ENCODE data around the gene CCDC60.

The CCDC60 gene

GRCh38 chr12:119479121-119479561 is 144.6 kb downstream of the CCDC60 start:
- Histone ChIP-seq H3K4me3 (ENCODE audit: low read length) (no peak overlapping the region), H3F3A (ENCODE audit: control insufficient read depth, insufficient read depth) (no peaks in the 10 kb centered on the region), H3K27me3 (ENCODE audit: control insufficient read depth, low read length) (no peaks in the 10 kb centered on the region; the same call in 1 of the 2 replicates), H3K27ac (ENCODE audit: low read depth, low read length) (no peak overlapping the region), H3K4me1 (ENCODE audit: control insufficient read depth, low read length) (no peaks in the 10 kb centered on the region), H3K9me3 (ENCODE audit: control insufficient read depth, insufficient read depth, low read length) (no peaks in the 10 kb centered on the region), H4K20me1 (ENCODE audit: control insufficient read depth, insufficient read depth, low read depth, low read length) (no peaks in the 10 kb centered on the region), H3K9me2 (replicated peaks; ENCODE audit: control insufficient read depth, low read length) (no peaks in the 10 kb centered on the region), H3K4me2 (ENCODE audit: low read length) (no peak overlapping the region), H3K79me2 (ENCODE audit: control insufficient read depth, low read length) (no peaks in the 10 kb centered on the region), H3K36me3 (ENCODE audit: control insufficient read depth, low read length) (no peaks in the 10 kb centered on the region)
- TF ChIP-seq EZH2phosphoT487 (IDR thresholded peaks at IDR 0.05; ENCODE audit: borderline replicate concordance, low read length) (no peak), CTCF (IDR thresholded peaks at IDR 0.05; ENCODE audit: low read depth, low read length, poor library complexity, severe bottlenecking) (no peak)

GRCh38 chr12:119480551-119480950 is 146.0 kb downstream of the CCDC60 start:
- Histone ChIP-seq H3K9me3 (ENCODE audit: control insufficient read depth, insufficient read depth, low read length) (no peaks in the 10 kb centered on the region), H4K20me1 (ENCODE audit: control insufficient read depth, insufficient read depth, low read depth, low read length) (no peaks in the 10 kb centered on the region), H3K4me3 (ENCODE audit: low read length) (no peak overlapping the region), H3K4me1 (ENCODE audit: control insufficient read depth, low read length) (no peaks in the 10 kb centered on the region), H3K9me2 (replicated peaks; ENCODE audit: control insufficient read depth, low read length) (no peaks in the 10 kb centered on the region), H3K36me3 (ENCODE audit: control insufficient read depth, low read length) (no peaks in the 10 kb centered on the region), H3K27me3 (ENCODE audit: control insufficient read depth, low read length) (no peaks in the 10 kb centered on the region; the same call in 1 of the 2 replicates), H3K27ac (ENCODE audit: low read depth, low read length) (no peak overlapping the region), H3F3A (ENCODE audit: control insufficient read depth, insufficient read depth) (no peaks in the 10 kb centered on the region), H3K4me2 (ENCODE audit: low read length) (no peak overlapping the region), H3K79me2 (ENCODE audit: control insufficient read depth, low read length) (no peaks in the 10 kb centered on the region)
- TF ChIP-seq EZH2phosphoT487 (IDR thresholded peaks at IDR 0.05; ENCODE audit: borderline replicate concordance, low read length) (no peak), CTCF (IDR thresholded peaks at IDR 0.05; ENCODE audit: low read depth, low read length, poor library complexity, severe bottlenecking) (no peak)

DNA sequence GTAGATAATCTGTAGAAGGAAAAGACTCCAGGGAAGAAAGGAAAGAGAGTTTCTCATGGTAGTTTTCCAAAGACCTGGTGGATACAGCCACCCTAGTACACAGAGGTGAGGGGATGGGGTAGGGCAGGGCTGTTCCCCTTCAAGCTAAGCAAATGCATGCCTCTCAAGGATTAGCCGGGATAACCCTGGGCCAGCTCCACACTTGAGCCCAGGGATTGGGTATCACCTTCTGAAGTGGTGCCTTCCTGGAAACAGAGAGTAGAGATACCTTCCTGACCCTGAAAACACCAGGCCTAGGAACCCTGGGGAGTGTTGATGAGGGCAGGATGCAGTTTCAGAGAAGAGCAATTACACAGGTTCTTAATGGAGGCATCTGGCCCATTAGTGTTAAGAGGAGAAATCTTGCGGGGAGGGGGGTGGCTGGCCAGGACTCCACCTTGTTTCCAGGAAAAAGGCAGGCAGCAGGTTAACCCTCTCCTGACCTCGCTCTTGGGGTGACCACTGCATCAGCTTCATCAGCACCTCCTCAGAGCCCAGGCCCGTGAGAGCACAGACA is 152.1 kb downstream of the CCDC60 start:
- Histone ChIP-seq H3K79me2 (ENCODE audit: control insufficient read depth, low read length) (no peaks in the 10 kb centered on the region), H4K20me1 (ENCODE audit: control insufficient read depth, insufficient read depth, low read depth, low read length) (no peaks in the 10 kb centered on the region), H3K27me3 (ENCODE audit: control insufficient read depth, low read length) (no peaks in the 10 kb centered on the region), H3K4me3 (ENCODE audit: low read length) (no peak overlapping the region), H3F3A (ENCODE audit: control insufficient read depth, insufficient read depth) (no peaks in the 10 kb centered on the region), H3K4me1 (ENCODE audit: control insufficient read depth, low read length) (no peaks in the 10 kb centered on the region), H3K9me3 (ENCODE audit: control insufficient read depth, insufficient read depth, low read length) (no peaks in the 10 kb centered on the region), H3K4me2 (ENCODE audit: low read length) (no peak overlapping the region), H3K36me3 (ENCODE audit: control insufficient read depth, low read length) (no peaks in the 10 kb centered on the region), H3K9me2 (replicated peaks; ENCODE audit: control insufficient read depth, low read length) (no peaks in the 10 kb centered on the region), H3K27ac (ENCODE audit: low read depth, low read length) (no peak overlapping the region)
- TF ChIP-seq CTCF (IDR thresholded peaks at IDR 0.05; ENCODE audit: low read depth, low read length, poor library complexity, severe bottlenecking), result no peak
- no peak for TF ChIP-seq EZH2phosphoT487 (IDR thresholded peaks at IDR 0.05; ENCODE audit: borderline replicate concordance, low read length)

All from DOHH2 (cell line).